Stimulated activated CD4-positive, alpha-beta T cell treated with anti-CD3 and anti-CD28 coated beads, Interleukin-1b, Interleukin-23, amount 100 ng/mL, for 48 hours (primary cell): Measurements from ENCODE around the gene TFCP2.

Source experiments
- DNase-seq: peaks from one replicate; pipeline ENCODE4 v3.0.0-alpha.2; 2020

TFCP2 gene

DNA sequence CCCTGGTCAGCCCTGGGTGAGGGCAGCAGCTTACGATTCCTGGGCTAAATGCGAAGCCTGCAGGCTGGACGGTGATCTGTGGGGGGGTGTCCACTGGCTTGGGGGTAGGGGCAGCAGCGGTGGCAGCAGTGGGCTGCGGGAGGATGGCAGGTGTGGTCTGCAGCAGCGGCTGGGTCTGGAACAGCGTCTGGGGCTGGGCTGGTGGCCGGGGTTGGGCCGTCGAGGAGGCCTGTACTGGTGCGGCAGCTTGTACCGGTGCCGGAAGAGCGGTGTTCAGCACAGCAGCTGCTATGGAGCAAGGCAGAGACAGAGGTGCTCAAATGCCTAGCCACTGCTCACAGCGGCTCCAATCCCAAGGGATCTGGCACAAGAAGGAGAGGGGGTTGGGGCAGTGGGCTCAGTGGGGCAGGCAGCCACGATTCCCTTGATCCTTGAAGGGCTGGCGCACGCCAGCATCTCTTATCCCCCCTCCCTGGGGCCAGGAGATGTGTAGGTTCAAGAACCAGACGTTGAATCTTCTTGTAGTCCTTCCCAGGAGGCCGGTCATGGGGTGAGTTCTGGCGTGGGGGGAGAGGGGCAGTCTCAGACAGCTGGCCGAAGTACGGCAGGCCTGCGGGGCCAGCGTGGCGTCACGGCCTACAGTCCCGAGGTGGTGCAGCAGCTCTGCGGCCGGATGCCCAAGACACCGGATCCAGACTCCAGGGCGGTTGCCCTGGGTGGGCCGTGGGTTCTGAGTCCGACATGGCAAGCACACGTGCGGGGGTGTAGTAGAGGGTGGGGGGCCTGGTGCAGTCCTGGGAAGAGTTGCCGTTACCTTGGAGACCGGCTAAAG is 25.0 kb upstream of the TFCP2 start:
- DNase-seq: no peak

DNA sequence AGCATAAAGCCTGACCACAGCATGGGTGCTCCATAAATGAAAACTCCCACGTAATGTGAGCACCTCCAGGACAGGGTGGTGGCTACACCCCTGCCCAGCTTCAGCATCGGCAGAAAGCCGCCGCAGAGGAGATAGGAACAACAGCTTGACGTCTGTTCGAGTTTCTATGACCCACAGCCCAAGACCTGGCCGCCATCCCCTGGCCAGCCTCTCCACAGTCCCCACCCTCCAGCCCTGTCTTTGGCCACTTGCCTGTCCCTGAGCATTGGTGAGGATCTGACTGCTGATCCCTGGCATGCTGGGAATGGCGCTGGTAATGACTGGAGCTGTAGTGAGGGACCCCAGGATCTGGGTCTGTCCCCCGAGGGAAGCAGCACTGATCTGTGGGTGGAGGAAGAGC is 23.6 kb upstream of the TFCP2 start:
- DNase-seq: no peak

DNA sequence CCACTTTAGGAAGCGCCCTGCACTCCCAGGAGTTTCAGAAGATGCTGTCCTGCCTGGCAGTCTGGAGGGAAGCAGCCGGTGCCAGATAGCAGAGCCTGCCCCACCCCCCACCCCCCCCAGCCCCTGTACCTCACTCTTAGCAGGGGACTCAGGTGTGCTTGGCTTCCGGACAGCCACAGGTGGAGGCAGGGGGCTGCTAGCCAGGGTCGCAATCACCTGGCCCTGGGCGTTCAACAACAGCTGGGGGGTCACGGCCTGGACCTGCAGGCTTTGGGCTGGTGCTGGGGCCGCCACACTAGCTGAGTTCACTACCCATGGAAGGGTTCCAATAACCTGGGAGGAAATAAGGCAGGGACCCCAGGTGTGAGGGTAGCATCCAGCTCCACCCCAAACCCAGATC is 22.9 kb upstream of the TFCP2 start:
- DNase-seq: no peak

DNA sequence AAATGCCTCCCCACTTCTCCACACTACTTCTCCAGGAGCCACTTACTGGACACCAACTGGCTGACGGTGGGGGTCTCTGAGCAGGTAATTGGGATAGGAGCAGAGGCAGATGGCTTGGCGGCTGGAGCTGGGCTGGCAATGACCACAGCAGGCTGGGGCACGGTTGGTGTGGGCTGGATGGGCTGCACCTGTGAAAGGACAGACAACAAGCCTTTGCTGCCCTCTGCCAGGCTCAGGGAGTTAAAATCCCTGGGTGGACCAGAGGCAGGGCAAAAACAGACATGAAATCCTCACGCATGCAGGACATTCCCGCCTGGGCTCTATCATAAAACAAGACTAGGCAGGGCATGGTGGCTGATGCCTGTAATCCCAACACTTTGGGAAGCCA is 19.3 kb upstream of the TFCP2 start:
- no peak for DNase-seq

DNA sequence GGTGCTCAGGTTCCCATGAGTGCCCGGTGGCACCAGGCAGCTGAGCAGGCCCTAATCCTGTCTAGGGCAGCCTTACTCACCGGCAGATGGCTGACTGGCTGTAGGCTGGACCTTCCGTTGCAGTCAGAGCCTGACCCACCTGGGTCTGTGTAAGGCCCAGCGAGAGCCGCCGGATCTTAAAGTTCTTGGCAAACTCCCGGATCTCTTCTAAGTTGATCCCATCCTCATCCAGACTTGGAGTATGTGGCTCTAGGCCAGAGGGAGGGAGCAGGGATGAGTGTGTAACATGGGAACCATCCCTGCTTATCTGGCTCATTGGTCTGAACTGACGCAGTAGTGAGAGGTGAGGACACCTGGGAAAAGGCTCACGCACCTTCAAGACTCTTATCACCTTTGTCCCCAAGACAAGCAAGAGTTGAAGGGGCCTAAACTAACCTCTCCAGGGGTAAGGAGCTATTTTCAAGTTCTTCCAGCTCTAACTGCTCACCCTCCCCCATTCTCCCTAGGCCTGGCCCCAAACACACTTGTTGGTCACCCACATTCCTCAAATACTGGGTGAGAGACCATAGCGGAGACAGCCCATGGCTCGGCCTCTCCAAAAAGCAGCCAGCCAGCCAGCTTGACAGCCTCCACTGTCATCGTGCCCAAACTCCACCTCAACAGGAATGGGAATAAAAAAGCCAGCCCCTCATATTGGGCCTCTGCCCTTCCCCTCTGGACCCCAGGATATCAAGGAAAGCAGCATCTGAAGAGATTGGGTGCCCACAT is 18.8 kb upstream of the TFCP2 start:
- DNase-seq: no peak

DNA sequence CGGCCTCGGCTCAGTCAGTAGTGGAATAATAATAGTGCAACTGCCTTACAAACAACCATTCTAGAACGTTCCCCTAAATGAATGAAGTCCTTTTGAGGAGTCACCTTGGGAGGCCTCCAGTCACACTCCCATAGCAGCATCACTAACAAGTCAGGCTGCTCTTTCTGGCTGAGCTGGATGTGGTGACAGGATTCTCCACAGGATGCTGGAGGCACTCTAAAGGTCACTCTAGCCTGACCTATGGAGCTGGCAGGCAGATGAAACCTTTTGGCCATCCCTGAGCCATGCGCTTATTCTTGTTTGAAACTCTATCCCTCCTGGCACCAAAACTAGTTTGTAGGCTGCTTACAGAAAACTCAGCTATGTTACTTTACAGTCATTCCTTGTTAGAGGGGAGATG is 17.9 kb upstream of the TFCP2 start:
- no peak for DNase-seq

DNA sequence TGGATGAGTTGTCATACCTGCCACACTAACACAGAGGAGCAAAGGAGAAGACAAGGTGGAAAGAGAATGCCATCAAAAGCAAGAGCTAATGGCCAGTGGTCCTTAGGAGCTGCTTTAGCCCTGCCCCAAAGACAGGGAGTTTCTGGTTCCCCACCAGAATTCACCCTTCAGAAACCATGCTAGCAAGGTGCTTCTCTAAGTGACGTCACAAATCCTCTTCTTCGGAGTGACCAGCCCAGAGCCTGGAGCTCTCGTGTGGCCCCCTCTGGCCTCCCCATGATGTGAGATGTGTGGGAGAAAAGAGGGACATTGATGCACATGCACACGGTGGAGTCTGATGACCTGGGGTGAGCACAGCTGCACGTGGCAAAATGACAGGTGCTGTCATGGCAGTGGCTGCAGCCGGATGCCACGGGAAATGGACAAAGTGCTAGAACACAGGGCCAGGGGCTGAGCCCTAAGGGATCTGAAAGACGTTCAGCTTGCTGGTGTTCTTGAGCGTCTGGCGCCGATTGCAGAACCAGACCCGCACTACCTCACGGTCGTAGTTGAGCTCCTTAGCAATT is 16.9 kb upstream of the TFCP2 start:
- no peak for DNase-seq

DNA sequence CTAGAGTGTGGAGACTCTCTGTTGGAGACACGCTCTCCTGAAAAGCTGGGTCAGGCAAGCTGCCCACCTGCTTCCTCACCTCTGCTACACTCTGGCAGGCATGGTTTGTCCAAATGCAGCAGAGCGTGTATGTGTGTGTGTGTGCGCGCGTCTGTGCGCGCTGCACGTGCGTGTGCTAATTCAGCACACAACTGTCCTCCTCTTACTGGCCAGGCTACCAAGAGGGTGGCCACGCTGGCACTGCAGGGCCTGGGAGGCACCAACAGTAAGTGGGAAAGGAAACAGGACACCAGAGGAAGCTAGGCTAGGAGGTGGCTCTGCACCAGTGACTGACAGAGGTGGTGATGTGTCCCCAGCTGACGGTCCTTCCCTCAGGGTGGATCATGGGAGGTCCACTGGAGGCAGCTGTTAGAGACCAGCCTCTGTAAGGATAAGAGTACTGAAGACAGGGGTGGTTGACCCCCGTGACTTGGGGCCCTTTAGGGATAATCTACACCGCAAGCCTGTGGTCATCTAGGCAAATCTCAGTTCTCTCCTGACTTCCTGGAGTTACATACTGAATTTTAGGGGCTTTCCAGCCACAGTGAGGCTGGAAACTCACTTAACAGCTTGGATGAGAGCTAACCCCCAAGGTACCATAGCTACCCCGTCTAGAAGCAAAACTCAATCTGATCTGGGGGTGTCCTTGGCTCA is 15.6 kb upstream of the TFCP2 start:
- no peak for DNase-seq

DNA sequence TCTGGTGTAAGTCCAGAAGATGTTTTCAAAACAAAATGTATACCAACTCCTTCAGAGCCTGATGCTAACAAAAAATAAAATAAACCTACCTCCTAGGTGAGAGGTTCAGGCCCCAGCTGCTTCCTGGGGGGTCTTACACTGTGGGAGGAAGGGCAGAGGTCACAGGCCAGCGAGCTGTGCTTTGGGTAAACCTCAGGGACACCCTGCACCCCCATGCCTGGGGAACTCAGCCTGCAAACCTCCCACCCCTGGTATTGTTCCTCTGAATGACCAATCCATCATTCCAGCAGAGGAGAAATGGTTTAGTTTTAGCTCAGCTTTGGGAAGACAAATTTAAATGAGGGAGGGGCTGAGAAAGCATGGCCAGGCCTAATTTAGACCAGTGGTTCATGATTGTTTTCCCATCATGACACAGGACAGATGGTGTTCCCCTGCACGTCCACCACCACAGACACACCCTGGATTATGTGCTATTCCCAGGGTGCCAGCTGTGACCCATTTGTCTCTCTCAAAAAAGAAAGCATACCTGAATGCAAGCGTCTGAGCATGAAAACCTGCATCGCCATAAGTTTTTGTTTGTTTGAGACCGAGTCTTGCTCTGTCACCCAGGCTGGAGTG is 14.5 kb upstream of the TFCP2 start:
- no peak for DNase-seq

DNA sequence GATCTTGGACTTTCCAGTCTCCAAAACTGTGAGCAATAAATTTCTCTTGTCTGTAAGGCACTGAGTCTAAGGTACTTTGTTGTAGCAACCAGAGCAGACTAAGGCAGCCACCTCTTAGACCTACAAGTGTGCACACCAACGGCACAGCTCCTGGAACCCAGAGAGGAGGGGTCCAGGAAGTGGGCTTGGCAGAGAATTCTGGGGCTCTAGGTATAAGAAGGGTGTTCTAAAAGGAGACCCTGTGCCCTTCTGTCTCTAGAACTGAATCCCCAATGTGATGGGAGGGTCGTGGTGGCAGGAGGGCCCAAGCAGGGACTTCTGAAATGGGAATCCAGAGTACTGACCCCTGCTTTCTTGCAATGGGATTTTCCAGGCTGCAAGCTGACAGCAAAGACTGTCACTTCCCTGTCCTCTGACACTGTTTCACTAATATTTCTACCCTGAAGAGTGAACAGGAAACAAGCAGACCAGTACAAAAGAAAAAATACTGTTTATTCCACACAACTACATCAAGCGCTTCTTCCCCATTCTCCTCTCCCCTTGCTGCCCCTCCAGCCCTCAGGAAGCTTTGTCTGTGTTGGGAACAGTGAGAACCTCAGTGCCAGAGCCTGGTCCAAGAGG is 13.6 kb upstream of the TFCP2 start:
- no peak for DNase-seq

DNA sequence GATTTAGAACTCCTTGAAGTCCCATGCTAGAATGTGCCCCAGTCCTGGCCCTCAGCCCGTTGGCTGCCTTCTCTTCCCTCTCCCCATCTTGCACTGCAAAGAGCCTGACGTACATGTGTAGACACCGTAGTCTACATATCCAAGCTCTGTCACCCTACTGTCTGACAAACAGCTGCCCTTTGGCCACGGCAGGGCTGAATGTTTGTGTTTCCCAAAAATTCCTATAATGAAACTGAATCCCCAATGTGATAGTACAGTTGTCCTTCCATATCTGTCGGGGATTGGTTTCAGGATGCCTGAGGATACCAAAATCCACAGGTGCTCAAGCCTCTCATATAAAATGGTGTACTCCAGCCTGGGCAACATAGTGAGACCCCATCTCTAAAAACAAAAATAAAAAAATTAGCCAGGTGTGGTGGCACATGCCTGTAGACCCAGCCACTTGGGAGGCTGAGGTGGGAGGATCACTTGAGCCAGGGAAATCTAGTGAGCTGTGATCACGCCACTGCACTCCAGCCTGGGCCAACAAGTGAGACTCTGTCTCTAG is 12.3 kb upstream of the TFCP2 start:
- no peak for DNase-seq

DNA sequence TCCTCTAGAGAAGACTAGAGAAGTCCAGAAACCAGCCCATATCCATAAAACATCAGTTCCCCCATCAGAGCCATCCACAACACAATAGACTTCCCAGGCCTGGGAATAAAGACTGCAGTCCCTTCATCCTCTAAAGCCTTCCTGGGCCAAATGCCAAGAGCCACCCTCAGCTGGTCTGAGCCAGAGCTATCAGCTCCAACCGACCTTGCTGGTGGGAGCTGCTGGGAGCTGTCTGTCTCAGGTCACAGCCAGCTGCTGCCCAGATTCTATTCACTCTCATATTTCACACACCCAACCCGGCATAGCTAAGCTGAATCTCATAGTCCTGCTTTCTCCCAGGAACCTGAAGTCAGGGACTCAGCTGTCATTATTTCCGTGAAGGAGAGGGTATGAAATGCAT is 10.9 kb upstream of the TFCP2 start:
- no peak for DNase-seq

DNA sequence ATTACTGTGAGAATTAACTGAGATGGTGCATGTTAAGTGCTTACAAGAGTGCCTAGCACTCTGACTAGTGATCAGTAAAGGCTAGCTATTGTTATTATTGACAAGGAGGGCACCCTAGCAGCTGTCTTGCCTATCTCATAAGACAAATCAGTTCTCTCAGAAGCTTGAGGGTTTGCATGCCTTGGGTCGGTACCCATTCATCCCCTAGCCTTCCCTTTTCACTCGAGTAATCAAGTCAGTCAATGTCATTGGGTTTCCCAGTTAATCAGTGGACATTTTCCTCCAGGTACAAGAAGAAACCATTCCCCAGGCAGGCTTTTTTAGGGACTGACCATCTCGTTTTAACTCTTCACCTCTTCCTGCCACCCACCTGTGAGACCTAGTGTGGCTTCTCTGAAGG is 10.4 kb upstream of the TFCP2 start:
- DNase-seq: no peak

DNA sequence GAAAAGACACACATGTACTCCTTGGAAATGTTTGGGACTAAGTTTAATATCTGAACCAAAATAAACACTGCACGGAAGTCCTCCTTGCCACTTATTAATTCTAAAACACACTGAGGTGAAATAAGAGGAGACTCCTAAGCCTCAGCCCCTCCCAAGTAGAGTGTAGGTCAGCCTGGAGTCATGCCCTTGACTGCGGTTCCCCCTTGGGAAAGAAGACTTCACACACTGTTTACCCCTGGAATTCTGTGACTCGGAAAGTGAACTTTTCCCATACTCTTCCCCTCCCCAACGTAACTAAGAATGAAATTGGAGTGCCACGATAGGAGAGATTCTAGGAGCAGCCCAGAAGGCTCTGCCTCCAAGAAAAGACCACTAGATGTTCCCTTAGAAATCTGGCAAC is 8.6 kb upstream of the TFCP2 start:
- no peak for DNase-seq

DNA sequence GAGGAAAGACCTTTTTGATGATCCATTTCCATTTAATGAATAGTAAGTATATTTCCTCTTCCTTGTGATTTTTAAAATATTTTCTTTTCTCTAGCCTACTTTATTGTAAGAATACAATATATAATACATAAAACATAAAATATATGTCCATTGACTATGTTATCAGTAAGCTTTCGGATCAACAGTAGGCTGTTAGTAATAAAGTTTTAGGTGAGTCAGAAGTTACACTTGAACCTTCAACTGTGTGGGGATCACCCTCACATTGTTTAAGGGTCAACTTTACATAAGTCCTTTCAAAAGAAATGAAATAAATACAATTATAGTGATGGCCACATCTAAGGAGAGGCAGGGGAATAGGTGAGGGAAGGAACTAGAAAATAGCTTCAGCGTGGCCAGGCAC is 5.0 kb upstream of the TFCP2 start:
- no peak for DNase-seq

DNA sequence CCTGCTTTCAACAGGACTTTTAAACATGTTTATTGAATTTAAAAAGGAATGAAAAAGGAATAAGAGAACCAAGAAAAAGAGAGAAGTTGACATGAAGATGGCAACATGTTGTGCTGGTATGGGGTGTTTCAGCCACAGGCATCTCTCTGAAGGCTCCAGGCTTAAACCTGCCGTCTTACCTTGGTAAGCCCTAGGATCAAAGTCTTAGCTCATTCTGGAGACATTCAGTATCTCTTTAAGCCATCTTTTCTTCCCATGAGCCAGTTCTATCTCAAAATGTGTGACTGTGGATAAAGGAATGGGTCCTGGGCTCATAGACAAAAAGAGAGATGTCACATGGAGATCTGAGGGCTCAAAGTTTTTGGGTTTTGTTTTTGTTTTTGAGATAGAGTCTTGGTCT is 1.6 kb upstream of the TFCP2 start:
- DNase-seq: no peak

DNA sequence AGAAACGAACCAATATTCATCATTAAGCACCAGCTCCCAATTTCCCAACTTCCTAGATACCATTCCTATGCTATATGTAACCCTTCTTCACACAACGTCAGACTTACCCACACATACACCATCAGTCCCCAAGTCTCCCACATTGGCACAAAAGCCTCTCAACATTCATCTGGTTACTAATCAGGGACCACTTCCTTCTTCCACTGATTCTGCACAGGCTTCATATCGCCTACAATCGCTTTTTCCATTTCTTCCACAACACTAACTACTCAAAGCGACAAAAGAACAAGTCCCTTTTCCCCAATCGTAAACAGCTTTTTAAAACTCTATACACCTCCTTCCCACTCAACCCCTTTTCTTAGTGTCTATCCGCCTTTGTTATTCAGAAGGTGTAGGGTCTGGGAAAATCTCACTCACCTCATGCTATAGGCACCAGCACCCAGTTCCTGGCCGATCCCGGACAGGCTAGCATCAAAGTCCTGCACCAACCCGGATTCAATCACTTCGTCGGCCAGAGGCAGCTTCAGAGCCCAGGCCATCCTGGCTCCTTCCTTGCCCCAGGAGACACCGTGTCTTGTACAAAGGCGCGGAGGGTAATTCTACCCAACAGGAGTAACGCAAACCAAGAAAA is 936 bp downstream of the TFCP2 start:
- no peak for DNase-seq

DNA sequence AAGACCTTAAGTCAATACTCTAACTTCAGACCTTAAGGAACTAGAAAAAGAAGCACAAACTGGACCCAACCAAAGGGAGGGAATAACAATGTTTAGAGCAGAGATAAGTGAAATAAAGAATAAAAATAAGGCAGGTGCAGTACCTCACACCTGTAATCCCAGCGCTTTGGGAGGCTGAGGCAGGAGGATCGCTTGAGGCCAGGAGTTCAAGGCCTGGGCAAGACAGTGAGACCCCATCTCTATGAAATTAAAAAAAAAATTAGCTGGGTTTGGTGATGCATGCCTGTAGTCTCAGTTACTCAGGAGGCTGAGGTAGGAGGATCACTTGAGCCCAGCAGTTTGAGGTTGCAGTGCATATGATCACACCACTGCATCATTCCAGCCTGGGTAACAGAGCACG is 9.1 kb downstream of the TFCP2 start:
- no peak for DNase-seq

DNA sequence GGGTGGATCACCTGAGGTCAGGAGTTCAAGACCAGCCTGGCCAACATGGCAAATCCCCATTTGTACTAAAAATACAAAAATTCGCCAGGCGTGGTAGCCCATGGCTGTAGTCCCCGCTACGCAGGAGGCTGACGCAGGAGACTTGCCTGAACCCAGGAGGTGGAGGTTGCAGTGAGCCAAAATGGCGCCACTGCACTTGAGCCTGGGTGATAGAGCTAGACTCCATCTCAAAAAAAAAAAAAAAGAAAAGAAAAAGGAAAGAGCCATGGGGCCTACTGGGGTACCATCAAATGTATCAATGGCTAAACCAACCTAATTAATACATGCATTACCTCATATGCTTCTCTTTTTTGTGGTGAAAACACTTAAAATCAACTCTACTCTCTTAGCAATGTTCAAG is 10.7 kb downstream of the TFCP2 start:
- no peak for DNase-seq

DNA sequence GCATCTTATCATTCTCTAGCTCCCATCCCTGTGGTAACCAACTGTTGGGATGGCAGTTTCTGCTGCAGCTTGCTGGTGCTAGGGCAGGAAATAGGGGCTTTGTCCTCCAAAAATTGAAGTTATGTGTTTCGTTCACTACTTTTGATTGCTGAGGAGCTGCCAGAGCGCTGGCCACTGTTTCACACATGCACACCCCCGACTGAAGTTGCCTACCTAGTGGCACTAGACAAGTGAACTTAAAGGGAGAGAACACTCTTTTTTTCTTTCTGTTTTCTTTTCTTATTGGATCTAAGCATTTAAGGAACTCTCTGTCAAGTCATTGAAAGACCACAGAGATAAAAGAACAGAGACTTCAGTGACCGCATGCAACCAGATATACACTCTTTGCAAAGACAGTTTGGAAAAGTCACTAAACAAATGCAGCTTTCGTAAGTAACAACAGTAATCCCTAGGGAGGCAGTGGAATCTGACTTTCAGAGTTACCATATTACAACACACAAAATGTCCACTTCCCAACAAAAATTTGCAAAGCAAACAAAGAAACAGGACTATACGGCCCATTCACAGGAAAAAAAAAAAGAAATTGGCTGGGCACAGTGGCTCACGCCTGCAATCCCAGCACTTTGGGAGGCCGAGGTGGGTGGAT is 12.0 kb downstream of the TFCP2 start:
- DNase-seq: no peak

DNA sequence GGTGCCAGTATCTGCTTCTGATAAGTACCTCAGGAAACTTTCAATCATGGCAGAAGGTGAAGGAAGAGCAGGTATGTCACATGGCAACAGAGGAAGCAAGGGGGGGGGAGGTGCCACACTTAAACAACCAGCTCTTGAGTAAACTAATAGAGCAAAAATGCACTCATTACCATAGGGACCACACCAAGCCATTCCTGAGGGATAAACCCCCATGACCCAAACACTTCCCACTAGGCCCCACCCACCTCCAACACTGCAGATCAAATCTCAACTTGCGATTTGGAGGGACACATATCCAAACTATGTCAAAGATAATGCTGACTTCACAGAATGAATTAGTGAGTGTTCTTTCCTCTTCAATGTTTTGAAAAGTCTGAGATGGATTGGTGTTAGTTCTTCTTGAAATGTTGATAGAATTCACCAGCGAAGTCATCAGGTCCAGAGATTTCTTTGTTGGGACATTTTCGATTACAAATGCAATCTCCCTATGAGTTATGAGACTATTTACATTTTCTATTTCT is 16.6 kb downstream of the TFCP2 start:
- no peak for DNase-seq
